WI38 (cell line): ENCODE results near the gene RPL21.
"Not testable (repeated sequence)": the region's sequence is repeated elsewhere in the genome, so short reads cannot be mapped to it uniquely, and the experiment has no call there.

Experiments used
- H3K4me3 ChIP-seq: 2 replicates; pipeline ENCODE4 v1.5.1; 2011; ENCODE audit warnings: low read depth, mild to moderate bottlenecking, control low read depth, low read length
- CTCF ChIP-seq: IDR thresholded peaks from 2 replicates; pipeline ENCODE4 v1.5.1; 2012; ENCODE audit warnings: low read depth, mild to moderate bottlenecking, control low read depth, low read length

Gene RPL21

GRCh38 chr13:27280009-27280656 lies 28.8 kb downstream of the RPL21 start:
- no peak for TF ChIP-seq CTCF
- H3K4me3 ChIP-seq: no peak overlapping the region

GRCh38 chr13:27280841-27281240 lies 29.5 kb downstream of the RPL21 start:
- no peak for TF ChIP-seq CTCF
- H3K4me3 ChIP-seq: no peak overlapping the region

GRCh38 chr13:27281420-27281819 lies 30.1 kb downstream of the RPL21 start:
- TF ChIP-seq CTCF: no peak

GRCh38 chr13:27283906-27284493 lies 32.6 kb downstream of the RPL21 start:
- H3K4me3 ChIP-seq: no peak overlapping the region

More at GRCh38 chr13:27281420-27281819, 30.1 kb downstream of the RPL21 start:
- H3K4me3 ChIP-seq: no peak overlapping the region

GRCh38 chr13:27288392-27288791 lies 37.0 kb downstream of the RPL21 start:
- TF ChIP-seq CTCF: no peak
- no peak overlapping the region for H3K4me3 ChIP-seq

More at GRCh38 chr13:27283906-27284493, 32.6 kb downstream of the RPL21 start:
- 0 out of 2 replicates have a peak, but pooled peaks have one; percentile 21 for TF ChIP-seq CTCF

GRCh38 chr13:27289011-27289665 lies 37.8 kb downstream of the RPL21 start:
- TF ChIP-seq CTCF: no peak

GRCh38 chr13:27290715-27291114 lies 39.4 kb downstream of the RPL21 start:
- TF ChIP-seq CTCF: no peak
- no peak overlapping the region for H3K4me3 ChIP-seq

More at GRCh38 chr13:27289011-27289665, 37.8 kb downstream of the RPL21 start:
- no peak overlapping the region for H3K4me3 ChIP-seq

GRCh38 chr13:27291967-27292366 lies 40.6 kb downstream of the RPL21 start:
- not testable (repeated sequence) for H3K4me3 ChIP-seq
